ENCODE measurements around the gene ARPC1A.
"Not testable (repeated sequence)": the region's sequence is repeated elsewhere in the genome, so short reads cannot be mapped to it uniquely, and the experiment has no call there.

ARPC1A gene

DNA sequence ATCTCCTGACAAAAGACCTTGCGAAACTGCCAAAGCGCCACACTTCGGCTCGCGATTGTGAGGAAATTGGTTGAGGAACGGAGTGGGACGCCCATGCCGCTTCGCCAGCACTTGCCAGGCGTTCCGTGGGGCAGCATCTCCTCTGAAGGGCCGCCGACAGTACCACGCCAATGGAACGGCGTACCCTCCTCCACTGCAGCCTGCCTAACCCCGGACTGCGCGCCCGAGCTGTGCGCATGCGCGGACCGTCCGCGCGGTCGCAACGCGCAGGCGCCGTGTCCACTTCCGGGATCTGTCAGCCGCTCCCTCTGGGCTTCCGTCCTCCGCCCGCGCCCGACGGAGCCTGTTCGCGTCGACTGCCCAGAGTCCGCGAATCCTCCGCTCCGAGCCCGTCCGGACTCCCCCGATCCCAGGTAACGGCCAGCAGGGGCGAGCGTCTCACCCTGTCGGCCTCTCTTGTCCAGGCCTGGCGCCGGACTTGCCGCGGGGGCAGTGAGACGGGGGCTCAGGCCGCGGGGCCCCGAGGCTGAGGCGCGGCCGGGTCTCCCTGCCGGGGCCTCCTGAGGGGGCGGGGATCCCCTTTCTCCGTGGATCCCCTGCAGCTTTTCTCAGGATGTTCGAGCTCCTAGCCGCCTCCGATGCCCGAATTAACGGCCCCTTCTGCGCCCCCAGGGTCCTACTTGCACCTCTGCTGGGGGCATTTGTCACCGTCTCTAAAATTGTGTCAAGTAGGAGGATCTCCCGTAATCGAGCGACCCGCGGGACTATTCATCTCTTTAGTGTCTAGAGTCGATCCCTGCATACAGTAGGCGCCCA is at the start of gene ARPC1A:
Gene ARPC1A, plus strand, starts transcription at position 307 of the 816 bp plus-strand sequence. CDS start 7,456 bp downstream, outside the sequence.
- DNase-seq (ENCODE audit: low read depth in 1 of 2, low spot score in 1 of 2) = peak; percentile 86 to 89

- no peak for DNase-seq (ENCODE audit: low read depth in 1 of 2, low spot score in 1 of 2)
These were observed 47.5 kb upstream of the ARPC1A start for GRCh38 chr7:99278180-99278579.

DNA sequence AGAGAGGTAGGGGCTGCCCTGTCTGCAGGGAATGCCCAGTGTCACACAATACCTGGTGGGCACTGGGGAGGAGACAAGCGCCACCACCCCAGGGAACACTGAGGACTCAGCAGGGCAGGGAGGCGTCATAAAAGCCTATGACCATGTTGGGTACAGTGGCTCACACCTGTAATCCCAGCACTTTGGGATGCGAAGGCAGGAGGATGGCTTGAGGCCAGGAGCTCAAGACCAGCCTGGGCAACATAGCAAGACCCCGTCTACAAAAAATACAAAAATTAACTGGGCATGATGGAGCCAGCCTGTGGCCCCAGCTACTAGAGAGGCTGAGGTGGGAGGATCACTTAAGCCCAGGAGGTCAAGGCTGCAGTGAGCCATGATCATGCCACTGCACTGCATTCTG is 41.5 kb upstream of the ARPC1A start:
- not testable (repeated sequence) for DNase-seq (ENCODE audit: low read depth in 1 of 2, low spot score in 1 of 2)

GRCh38 chr7:99287779-99288534 is 37.7 kb upstream of the ARPC1A start:
- no peak for DNase-seq (ENCODE audit: low read depth in 1 of 2, low spot score in 1 of 2)

GRCh38 chr7:99289185-99289584 is 36.5 kb upstream of the ARPC1A start:
- no peak for DNase-seq (ENCODE audit: low read depth in 1 of 2, low spot score in 1 of 2)

GRCh38 chr7:99290148-99290547 is 35.5 kb upstream of the ARPC1A start:
- DNase-seq (ENCODE audit: low read depth in 1 of 2, low spot score in 1 of 2) = not testable (repeated sequence)

GRCh38 chr7:99290980-99291607 is 34.6 kb upstream of the ARPC1A start:
- no peak for DNase-seq (ENCODE audit: low read depth in 1 of 2, low spot score in 1 of 2)

GRCh38 chr7:99292127-99292526 is 33.6 kb upstream of the ARPC1A start:
- DNase-seq (ENCODE audit: low read depth in 1 of 2, low spot score in 1 of 2) = no peak

DNA sequence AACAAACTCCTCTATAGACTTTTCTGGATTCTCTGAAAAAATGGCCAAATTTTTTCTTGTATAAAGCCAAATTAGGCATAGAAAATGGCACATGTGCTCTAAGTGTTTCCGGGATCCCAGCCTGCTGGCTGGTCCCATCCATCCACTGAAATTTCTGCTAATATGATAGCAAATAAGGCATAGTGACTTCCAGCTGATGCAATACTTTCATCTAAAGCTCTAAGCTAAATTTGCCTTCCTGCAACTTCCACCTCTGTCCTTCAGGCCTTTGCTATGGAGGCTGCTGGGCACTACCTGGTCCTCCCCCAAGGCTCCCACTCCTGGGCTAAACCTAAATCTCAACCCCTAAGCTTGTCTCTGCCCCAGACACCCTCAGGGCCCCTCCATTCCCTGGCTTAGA is 32.5 kb upstream of the ARPC1A start:
- no peak for DNase-seq (ENCODE audit: low read depth in 1 of 2, low spot score in 1 of 2)

DNA sequence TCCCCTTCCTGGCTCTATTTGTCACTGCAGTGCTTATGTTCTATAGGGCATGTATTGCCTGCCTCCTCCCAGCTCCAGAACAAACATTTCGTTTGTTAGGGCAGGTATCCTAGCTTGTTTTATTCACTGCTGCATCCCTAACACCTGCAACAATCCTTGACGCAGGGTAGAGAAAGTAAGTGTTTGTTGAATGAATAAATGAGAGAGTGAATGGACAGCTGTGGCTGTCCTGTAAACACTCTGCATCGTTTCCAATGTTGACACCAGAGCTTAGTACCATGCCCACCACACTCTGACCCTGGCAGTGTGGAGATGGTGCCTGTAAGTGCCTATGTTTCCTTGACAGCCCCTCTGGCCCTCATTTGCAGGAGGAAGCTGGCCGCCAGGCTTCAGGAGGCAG is 32.0 kb upstream of the ARPC1A start:
- no peak for DNase-seq (ENCODE audit: low read depth in 1 of 2, low spot score in 1 of 2)

DNA sequence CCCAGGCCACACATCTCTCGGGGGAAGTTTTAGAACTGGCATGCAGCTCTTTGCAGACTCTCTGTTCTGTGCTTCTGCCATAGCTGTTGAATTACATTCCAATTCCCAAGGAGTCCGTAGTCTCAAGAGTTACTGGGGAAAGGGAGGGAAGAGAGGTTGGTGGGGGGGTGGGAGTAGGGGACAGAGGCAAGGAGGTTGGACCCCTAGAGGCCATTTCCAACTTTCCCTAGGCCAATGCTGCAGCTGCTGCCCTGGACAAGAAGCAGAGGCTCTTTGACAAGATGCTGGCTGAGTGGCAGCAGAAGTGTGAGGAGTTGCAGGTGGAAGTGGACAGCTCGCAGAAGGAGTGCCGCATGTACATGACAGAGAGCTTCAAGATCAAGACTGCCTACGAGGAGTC is 29.2 kb upstream of the ARPC1A start:
- DNase-seq (ENCODE audit: low read depth in 1 of 2, low spot score in 1 of 2) = no peak

DNA sequence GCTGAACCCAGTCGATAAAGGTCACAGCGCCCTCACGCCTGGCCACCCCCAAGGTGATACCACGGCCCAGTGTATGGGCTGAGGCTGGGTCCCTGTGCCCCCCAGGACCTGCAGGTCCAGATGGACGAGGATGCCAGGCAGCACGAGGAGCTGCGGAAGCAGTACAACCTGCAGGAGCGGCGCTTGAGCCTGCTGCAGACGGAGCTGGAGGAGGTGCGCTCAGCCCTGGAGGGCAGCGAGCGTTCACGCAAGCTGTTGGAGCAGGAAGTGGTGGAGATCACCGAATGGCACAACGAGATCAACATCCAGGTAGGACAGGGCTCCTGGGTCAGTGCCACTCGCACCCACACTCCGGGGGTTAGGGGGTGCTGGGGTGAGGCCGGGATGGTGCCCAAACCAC is 24.2 kb upstream of the ARPC1A start:
- no peak for DNase-seq (ENCODE audit: low read depth in 1 of 2, low spot score in 1 of 2)

GRCh38 chr7:99305473-99306260 is 20.0 kb upstream of the ARPC1A start:
- DNase-seq (ENCODE audit: low read depth in 1 of 2, low spot score in 1 of 2) = no peak

GRCh38 chr7:99308461-99309074 is 17.1 kb upstream of the ARPC1A start:
- DNase-seq (ENCODE audit: low read depth in 1 of 2, low spot score in 1 of 2) = no peak

GRCh38 chr7:99309111-99309510 is 16.6 kb upstream of the ARPC1A start:
- no peak for DNase-seq (ENCODE audit: low read depth in 1 of 2, low spot score in 1 of 2)

DNA sequence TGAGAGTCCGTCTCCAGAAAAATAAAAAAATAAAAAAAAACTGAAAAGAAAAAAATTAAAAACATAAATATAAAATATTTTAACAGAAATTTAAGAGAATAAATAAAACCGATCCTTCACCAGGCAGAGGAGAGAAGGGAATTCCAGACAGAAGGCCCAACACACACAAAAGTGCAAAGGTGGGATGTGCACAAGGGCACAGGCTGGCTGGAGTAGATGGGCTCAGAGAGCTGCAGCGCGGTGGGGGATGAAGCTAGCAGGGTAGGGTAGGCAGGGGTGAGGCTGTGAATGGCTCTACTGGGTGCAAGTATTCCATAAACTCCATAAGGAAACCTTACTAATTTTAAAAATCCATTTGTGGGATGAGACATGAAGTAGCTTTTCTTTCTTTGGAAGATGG is 15.7 kb upstream of the ARPC1A start:
- DNase-seq (ENCODE audit: low read depth in 1 of 2, low spot score in 1 of 2) = no peak

DNA sequence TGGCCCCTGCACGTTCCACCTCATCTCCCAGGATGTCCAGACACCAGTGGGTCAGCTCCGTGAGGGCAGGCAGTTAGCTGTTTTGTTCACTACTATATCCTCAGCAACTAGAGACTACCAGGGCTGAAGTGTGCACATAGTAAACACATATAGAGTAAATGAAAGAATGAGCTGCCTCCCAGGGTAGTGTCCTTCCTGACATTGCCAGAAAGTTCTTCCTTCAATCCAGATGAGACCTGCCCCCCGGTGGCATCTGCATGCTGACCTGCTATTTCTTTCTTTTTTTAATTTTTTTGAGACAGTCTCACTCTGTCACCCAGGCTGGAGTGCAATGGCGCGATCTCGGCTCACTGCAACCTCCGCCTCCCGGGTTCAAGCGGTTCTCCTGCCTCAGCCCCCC is 14.0 kb upstream of the ARPC1A start:
- DNase-seq (ENCODE audit: low read depth in 1 of 2, low spot score in 1 of 2) = no peak

GRCh38 chr7:99312316-99313203 is 13.1 kb upstream of the ARPC1A start:
- DNase-seq (ENCODE audit: low read depth in 1 of 2, low spot score in 1 of 2) = peak; percentile 56 to 58

DNA sequence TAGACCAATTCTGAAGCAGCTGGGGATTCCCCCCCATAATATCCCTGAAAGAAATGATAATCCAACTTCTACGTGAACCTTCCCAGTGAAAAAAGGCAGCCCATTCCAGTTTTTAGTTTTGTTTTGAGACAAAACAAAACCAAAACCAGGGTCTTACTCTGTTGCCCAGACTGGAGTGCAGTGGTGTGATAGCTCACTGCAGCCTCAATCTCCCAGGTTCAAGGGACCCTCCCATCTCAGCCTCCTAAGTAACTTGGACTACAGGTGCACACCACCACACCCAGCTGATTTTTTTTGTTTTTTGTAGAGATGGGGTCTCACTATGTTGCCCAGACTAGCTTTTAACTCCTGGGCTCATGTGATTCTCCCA is 12.5 kb upstream of the ARPC1A start:
- DNase-seq (ENCODE audit: low read depth in 1 of 2, low spot score in 1 of 2) = no peak

- DNase-seq (ENCODE audit: low read depth in 1 of 2, low spot score in 1 of 2) = peak in 1 of 2 donors; percentile 21
These were observed 11.2 kb upstream of the ARPC1A start for GRCh38 chr7:99314504-99314903.
